ENCODE results near the gene ELMO1. TPM values are rescaled to one million over a fixed set of nuclear protein-coding genes. Genes with fewer than 3 reads are reported as not detected.
A peak's percentile ranks its signal among the peaks of the same experiment; 100 is the strongest.

The ELMO1 gene
- total RNA-seq, 1 experiment from 2014 or later = 7.8 TPM

GRCh38 chr7:36838616-36839225 is 609.9 kb downstream of the ELMO1 start:
- H3K36me3 Mint-ChIP-seq (ENCODE audit: insufficient read depth in 1 of 3, low read depth in 3 of 3) = peaks cover 0 to 2% (median 0%) of the 10 kb centered on the region in 3 experiments; a peak in 2 of 7 replicates
- no peaks in the 10 kb centered on the region; the same call in 1 of the 2 replicates for H3K27me3 Mint-ChIP-seq (ENCODE audit: low read depth)
- Histone ChIP-seq H3K4me1 (ENCODE audit: insufficient read depth, low read length) (no peaks in the 10 kb centered on the region), H3K9me3 (ENCODE audit: control insufficient read depth, low read depth, low read length) (no peaks in the 10 kb centered on the region), H4K91ac (ENCODE audit: insufficient read length, low read depth, low read length) (no peak overlapping the region), H2AFZ (ENCODE audit: low read length) (no peak overlapping the region), H3K4ac (ENCODE audit: low read depth, low read length) (no peak overlapping the region), H2BK120ac (ENCODE audit: low read depth, low read length, poor library complexity, severe bottlenecking) (no peak overlapping the region), H3K23ac (ENCODE audit: insufficient read length, low read depth, low read length) (no peak overlapping the region), H3K79me2 (ENCODE audit: insufficient read depth, low read length) (no peaks in the 10 kb centered on the region), H3K23me2 (ENCODE audit: insufficient read length, low read depth, low read length, poor library complexity, severe bottlenecking) (no peaks in the 10 kb centered on the region), H2BK5ac (ENCODE audit: insufficient read length, low read length) (no peak overlapping the region), H2AK5ac (ENCODE audit: insufficient read length, low read length) (no peak overlapping the region), H3K9ac (ENCODE audit: extremely low read depth, insufficient read length, low read length) (no peak overlapping the region), H2BK20ac (ENCODE audit: low read depth, low read length, poor library complexity, severe bottlenecking) (no peak overlapping the region), H3T11ph (ENCODE audit: low read length) (no peak overlapping the region), H2BK12ac (ENCODE audit: insufficient read length, low read depth, low read length) (no peak overlapping the region), H3K56ac (ENCODE audit: insufficient read length, low read depth, low read length) (no peak overlapping the region), H3K4me2 (ENCODE audit: insufficient read depth, insufficient read length, low read length) (no peak overlapping the region), H3K27me3 (ENCODE audit: insufficient read depth, low read length) (no peaks in the 10 kb centered on the region), H3K79me1 (ENCODE audit: insufficient read depth, low read depth, low read length, poor library complexity, severe bottlenecking) (no peaks in the 10 kb centered on the region), H4K8ac (replicated peaks; ENCODE audit: insufficient read length, low read depth, low read length) (no peak overlapping the region), H2BK15ac (ENCODE audit: low read depth, low read length) (no peak overlapping the region), H3K27ac (ENCODE audit: insufficient read length, low read depth, low read length) (no peak overlapping the region), H4K20me1 (ENCODE audit: control insufficient read depth, insufficient read depth, insufficient read length) (no peaks in the 10 kb centered on the region), H3K14ac (ENCODE audit: insufficient read depth, low read length) (no peak overlapping the region), H4K5ac (ENCODE audit: insufficient read length, low read depth, low read length) (no peak overlapping the region), H3K18ac (ENCODE audit: insufficient read length, low read depth, low read length) (no peak overlapping the region)
- peak overlapping the region in 1 of 3 experiments; percentile 70; a peak in 1 of 7 replicates for H3K27ac Mint-ChIP-seq
- no peak overlapping the region for H3K4me3 Mint-ChIP-seq
- no CpG with 5 or more reads among the region's 9 CpGs for WGBS (ENCODE audit: extremely low coverage, insufficient read length, low lambda C conversion rate)
- no peak for DNase-seq
- H3K9me3 Mint-ChIP-seq = no peaks in the 10 kb centered on the region; a peak in 1 of 5 replicates
- peaks cover 0 to 2% of the 10 kb centered on the region in 2 experiments; a peak in 1 of 4 replicates for H3K4me1 Mint-ChIP-seq
- no peak for TF ChIP-seq CTCF (conservative IDR thresholded peaks at IDR 0.05)
